Hepatocyte (in vitro differentiated cells): Measurements from ENCODE around the gene BCAS1.
"Not testable (repeated sequence)": the region's sequence is repeated elsewhere in the genome, so short reads cannot be mapped to it uniquely, and the experiment has no call there.

ENCODE experiments used
- EZH2 ChIP-seq: fragments of 200-600 bp; sonication (generic); IDR thresholded peaks from 2 replicates; pipeline ENCODE4 v1.6.1; 2016; ENCODE audit warnings: antibody characterized with exemption, mild to moderate bottlenecking, borderline replicate concordance
- TF ChIP-seq, protein P1 (sequence below): fragments of 200-600 bp; sonication (generic); IDR thresholded peaks from 2 replicates; pipeline ENCODE4 v1.5.1; 2016; ENCODE audit warnings: antibody characterized with exemption, mild to moderate bottlenecking; ENCODE audit not compliant: poor library complexity

DNA sequence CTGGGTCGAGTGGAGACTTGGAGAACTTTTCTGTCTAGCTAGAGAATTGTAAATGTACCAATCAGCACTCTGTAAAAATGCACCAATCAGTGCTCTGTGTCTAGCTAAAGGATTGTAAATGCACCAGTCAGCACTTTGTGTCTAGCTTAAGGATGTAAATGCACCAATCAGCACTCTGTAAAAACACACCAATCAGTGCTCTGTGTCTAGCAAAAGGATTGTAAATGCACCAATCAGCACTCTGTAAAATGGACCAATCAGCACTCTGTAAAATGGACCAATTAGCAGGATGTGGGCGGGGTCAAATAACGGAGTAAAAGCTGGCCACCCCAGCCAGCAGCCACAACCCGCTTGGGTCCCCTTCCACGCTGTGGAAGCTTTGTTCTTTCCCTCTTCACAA, 96.5 kb downstream of the BCAS1 start:
- TF ChIP-seq EZH2 = not testable (repeated sequence)
- TF ChIP-seq, protein P1, sequence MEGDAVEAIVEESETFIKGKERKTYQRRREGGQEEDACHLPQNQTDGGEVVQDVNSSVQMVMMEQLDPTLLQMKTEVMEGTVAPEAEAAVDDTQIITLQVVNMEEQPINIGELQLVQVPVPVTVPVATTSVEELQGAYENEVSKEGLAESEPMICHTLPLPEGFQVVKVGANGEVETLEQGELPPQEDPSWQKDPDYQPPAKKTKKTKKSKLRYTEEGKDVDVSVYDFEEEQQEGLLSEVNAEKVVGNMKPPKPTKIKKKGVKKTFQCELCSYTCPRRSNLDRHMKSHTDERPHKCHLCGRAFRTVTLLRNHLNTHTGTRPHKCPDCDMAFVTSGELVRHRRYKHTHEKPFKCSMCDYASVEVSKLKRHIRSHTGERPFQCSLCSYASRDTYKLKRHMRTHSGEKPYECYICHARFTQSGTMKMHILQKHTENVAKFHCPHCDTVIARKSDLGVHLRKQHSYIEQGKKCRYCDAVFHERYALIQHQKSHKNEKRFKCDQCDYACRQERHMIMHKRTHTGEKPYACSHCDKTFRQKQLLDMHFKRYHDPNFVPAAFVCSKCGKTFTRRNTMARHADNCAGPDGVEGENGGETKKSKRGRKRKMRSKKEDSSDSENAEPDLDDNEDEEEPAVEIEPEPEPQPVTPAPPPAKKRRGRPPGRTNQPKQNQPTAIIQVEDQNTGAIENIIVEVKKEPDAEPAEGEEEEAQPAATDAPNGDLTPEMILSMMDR = not testable (repeated sequence)
